Measurements from ENCODE around the gene SLC7A14.

Gene SLC7A14

GRCh38 chr3:170496026-170496867 lies 89.6 kb downstream of the SLC7A14 start:
- FAIRE-seq = no peak

DNA sequence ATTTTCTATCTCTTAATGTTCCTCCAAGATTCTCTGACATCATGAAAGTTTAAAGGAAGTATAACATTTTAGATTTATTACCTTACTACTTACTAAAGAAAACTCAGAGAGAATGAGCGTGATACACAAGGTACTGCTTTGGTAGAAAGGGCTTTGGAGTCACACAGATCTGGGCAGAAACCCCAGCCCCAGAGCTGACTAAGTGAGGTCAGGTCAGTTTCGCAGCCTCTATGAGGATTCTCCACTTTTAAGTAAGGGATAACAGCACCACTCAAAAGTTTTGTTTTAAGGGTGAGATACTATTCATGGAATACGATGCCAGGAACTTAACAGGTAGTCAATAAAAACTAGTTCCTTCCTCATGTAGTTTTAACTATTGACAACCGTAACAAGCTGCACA lies 91.1 kb downstream of the SLC7A14 start:
- FAIRE-seq = no peak

- FAIRE-seq = no peak
These were observed 92.1 kb downstream of the SLC7A14 start for GRCh38 chr3:170493712-170494182.

- FAIRE-seq = no peak
These were observed 94.0 kb downstream of the SLC7A14 start for GRCh38 chr3:170491901-170492300.

- no peak for FAIRE-seq
These were observed 94.9 kb downstream of the SLC7A14 start for GRCh38 chr3:170490828-170491560.

DNA sequence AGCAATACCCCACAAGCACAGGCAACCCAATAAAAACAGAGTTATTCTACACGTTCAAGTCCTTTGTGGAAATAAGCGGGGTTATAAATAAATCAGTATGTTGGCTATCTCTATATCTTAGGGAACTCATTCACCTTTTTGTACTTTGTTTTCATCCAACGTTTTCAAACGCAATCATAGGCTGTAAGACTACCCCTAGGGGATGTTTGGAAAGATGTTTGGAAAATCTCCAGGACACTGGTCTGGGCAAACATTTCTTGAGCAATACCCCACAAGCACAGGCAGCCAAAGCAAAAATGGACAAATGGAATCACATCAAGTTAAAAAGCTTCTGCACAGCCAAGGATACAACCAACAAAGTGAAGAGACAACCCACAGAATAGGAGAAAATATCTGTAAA lies 97.1 kb downstream of the SLC7A14 start:
- FAIRE-seq = no peak

GRCh38 chr3:170487031-170487430 lies 98.8 kb downstream of the SLC7A14 start:
- FAIRE-seq = no peak

DNA sequence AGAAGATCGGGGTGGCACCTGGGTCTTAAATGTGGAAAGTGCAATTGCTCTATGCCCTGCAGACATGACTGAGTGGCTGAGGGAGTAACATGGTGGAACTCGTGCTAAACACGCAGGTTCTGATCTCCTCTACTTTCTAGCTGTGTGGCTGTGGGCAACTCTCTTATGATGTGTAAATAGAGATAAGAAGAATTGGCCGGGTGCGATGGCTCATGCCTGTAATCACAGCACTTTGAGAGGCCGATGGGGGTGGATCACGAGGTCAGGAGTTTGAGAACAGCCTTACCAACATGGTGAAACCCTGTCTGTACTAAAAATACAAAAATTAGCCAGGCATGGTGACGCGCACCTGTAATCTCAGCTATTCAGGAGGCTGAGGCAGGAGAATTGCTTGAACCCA lies 99.5 kb downstream of the SLC7A14 start:
- FAIRE-seq = no peak

DNA sequence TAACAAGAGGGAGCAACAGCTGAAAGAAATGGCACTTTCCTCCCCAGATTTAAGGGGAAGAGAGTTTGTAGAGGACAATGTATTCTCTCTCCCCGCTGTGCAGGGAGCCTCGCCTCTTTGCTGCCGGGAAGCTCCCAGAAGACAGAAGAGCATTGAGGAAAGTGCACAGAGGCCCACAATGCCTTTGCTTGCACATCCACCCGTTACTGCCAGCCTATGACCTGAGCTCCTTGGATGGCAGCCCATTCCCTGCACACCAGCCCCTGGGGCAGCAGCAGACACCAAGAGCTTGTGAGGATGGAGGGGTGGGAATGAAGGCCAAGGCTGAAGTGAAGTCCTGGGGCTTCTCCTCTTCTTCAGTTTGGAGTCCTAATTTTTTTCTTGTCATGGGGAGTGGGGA lies 100.2 kb downstream of the SLC7A14 start:
- FAIRE-seq = no peak

DNA sequence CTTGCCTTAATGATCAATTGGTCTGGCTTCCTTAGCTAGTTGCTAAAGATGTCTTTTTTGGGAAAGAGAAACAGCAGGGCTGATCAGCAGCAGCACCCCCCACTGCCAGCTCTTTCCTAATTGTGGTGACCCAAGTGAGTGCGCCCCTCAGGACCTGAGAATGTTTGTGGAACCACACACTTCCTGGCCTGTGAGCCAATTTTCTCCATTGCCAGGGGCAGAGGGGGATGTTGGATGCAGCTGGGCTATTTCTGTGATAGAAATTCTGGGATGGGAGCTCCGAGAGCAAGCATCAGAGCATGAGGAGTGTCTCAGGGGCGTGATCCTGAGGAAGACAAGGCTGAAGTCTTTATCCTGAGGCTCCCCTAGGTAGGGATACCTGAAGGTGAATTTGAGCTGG lies 100.6 kb downstream of the SLC7A14 start:
- FAIRE-seq = no peak

GRCh38 chr3:170484869-170485268 lies 101.0 kb downstream of the SLC7A14 start:
- no peak for FAIRE-seq

DNA sequence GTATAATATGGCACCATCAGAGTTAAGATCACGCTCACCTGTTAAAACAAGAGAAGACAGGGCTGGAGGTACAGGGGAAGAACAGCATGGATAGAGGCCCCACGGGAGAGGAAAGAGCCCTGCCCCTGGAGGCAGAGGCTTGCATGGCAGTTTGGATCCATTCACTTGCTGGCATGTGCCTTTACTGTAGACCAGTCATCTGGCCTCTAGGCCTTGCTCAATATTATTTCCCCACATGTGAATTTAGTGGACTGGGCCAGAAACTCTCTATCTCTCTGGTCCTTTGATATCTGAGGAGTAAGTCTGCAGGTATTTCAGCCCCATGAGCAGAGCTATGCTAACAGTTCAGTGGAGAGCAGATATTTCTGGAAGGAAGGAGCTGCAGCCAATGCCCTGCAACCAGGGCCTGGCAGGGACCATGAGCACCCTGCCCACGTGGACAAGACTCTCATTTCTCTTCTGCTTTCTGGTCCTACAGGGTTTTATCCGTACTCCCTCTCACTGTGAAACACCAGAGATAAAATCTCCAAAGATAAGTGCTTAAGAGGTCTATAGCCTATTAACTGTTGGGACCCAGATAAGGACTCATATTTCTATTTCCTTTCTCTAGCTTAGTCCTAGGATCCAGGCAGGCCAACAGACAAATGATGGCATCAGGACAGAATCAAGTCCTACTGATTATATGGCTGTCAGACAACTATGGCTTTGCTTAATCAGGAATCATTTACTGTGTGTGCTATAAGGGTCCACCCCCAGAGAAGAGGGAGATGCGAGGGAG lies 102.2 kb downstream of the SLC7A14 start:
- FAIRE-seq = no peak

DNA sequence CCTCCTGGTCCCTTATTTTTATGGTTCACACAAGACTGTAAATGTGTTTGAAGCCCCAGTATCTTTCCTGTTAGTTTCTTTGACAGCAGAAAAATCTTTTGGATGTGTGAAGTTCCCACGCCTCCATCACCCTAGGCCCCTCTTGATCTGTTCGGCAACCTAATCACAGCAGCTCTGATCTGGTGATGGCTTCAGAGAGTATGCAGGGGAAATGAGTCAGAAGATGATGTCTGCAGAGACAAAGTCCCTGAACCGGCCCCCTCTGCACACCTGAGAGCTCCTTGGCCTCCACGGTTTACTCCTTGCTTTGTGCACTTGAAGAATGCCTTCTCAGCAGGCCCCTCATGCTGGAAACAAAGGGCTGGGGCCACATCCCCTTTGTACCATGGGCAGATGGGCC lies 103.7 kb downstream of the SLC7A14 start:
- FAIRE-seq = no peak

- no peak for FAIRE-seq
These were observed 105.8 kb downstream of the SLC7A14 start for GRCh38 chr3:170480111-170480510.

- FAIRE-seq = no peak
These were observed 108.5 kb downstream of the SLC7A14 start for GRCh38 chr3:170477395-170477794.

- no peak for FAIRE-seq
These were observed 109.6 kb downstream of the SLC7A14 start for GRCh38 chr3:170476291-170476690.

DNA sequence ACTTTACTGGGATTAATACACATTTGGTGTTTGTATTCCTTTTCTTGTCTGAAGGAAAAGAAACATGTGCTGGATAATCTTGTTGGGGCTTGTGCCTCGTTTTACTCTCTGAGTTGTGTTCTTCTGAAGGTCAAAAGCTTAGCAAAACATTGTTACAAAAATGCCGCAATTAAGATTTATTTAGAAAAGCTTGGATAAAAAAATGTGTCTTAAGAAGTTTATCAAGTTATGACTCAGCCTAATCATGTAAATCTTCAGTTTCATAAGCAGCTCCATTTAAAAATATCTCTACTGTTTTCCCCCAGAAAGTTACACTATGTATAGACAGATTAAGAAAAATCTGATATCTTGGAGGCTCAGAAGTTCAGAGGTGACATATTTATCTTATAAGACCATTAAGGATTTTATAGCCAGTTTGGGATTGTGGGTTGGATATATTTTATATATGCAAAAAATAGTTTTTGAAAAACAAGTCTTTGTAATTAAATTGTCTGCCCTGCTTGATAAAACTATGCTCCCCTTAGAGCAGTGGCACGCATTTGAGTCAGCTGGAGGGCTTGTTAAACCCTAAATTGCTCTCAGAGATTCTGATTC lies 110.7 kb downstream of the SLC7A14 start:
- no peak for FAIRE-seq

DNA sequence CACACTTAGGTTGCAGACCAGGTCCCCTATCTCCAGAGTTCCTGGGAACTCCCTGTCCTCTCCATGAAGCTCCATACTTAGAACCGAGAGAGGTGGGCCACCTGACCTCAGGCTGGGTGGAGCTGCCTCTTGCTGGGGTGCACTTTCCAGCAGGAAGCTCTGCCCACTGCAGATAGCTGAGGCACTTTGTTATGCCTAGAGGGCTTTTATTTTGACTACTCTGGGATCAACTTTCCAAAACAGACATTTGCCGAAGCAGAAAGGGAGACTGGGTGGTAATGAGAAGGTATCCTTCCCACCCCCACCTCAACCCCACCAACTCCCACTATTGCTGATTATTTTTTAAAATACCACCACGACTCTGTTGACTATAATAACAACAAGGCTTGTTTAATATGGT lies 112.5 kb downstream of the SLC7A14 start:
- FAIRE-seq = no peak

DNA sequence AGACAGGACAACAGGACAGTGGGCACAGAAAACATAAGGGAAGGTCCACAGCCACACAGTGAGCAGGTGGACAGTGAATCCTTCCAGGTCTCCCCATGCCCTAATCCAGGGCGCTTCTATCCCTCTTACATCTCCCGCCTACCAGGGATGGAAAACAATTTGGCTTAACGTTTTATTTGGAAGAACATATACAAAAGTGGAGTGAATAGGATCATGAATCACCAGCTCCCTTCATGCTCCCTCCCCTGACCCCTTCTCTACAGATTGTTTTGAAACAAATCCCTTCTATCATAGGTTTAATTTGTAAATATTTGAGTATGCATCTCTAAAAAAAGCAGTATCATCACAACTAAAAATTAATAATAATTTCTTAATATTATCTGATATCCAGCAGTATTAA lies 114.7 kb downstream of the SLC7A14 start:
- FAIRE-seq = no peak

DNA sequence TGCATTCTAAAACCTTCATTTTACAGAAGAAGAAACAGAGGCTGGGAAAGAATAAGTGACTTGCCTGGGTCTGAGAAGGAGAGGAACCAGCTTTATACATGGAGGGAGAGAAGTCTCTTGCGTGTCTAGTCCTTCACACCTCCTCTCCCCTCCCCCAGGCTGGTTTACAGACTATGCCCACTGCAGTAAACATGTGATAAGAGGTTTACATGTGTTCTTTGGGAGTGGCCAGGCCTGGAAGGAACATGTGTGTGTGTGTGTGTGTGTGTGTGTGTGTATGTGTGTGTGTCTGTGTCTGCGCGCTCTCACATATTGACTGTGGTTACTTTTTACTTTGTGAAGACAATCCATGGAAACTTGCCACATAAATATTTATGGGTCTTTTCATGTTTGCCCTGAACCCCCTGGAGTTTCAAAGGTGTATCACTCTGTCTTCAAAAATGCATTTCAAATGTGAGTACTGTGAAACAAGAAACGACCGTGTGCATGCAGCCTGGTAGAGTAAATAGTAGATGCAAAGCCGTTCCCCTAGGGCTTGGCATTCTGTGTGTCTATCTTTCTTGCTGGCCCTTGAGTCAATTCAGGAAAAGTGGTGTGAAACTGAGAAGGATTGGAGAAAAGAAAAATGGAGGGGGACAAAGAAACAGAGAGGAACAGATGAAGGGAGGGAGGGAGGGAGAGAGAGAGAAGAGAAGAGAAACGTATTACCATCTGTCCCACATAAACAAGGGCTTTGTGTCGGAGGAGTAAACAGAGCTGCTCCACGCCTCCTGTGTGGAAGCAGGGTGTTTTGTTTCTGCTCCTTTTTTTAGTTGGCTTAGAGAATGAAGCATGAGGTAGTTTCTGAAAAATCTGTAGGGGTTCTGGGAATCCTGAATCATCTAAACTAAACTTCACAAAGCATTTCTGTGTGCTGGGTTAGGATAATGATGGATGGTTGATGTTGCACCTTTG lies 115.5 kb downstream of the SLC7A14 start:
- FAIRE-seq = peak; percentile 77
